COLO668 (cell line): ENCODE measurements around the gene ANGPTL8.
A peak's percentile ranks its signal among the peaks of the same experiment; 100 is the strongest.

Experiments
- DNase-seq: peaks from one replicate; lab custom pipeline; 2025; ENCODE audit not compliant: unreplicated experiment; lab: John Stamatoyannopoulos, UW

Gene ANGPTL8

GRCh38 chr19:11239377-11240000 lies at the start of gene ANGPTL8:
Gene ANGPTL8, plus strand, starts transcription at chr19:11239619. Its CDS starts 19 bp downstream, at chr19:11239638.
- DNase-seq: no peak

- no peak for DNase-seq
Observed at GRCh38 chr19:11190501-11190900, 48.9 kb upstream of the ANGPTL8 start.

GRCh38 chr19:11191273-11191755 lies 48.1 kb upstream of the ANGPTL8 start:
- DNase-seq: peak; percentile 25

GRCh38 chr19:11191934-11192333 lies 47.5 kb upstream of the ANGPTL8 start:
- DNase-seq: no peak

- DNase-seq: no peak
Observed at GRCh38 chr19:11192957-11193939, 46.2 kb upstream of the ANGPTL8 start.

GRCh38 chr19:11194173-11194572 lies 45.2 kb upstream of the ANGPTL8 start:
- no peak for DNase-seq

- no peak for DNase-seq
Observed at GRCh38 chr19:11194656-11195558, 44.5 kb upstream of the ANGPTL8 start.

GRCh38 chr19:11195681-11196080 lies 43.7 kb upstream of the ANGPTL8 start:
- DNase-seq: no peak

- peak; percentile 40 for DNase-seq
Observed at GRCh38 chr19:11196406-11197287, 42.8 kb upstream of the ANGPTL8 start.

GRCh38 chr19:11197291-11198174 lies 41.9 kb upstream of the ANGPTL8 start, which contains the start of gene KANK2:
Gene KANK2, minus strand, starts transcription at chr19:11197545. Its CDS starts 3,034 bp downstream, at chr19:11194511.
- DNase-seq: peak; percentile 95

- DNase-seq: no peak
Observed at GRCh38 chr19:11198175-11198534, 41.3 kb upstream of the ANGPTL8 start.

- DNase-seq: no peak
Observed at GRCh38 chr19:11198769-11199424, 40.5 kb upstream of the ANGPTL8 start.

- DNase-seq: no peak
Observed at GRCh38 chr19:11199517-11199916, 39.9 kb upstream of the ANGPTL8 start.

- DNase-seq: no peak
Observed at GRCh38 chr19:11200015-11200574, 39.3 kb upstream of the ANGPTL8 start.

- no peak for DNase-seq
Observed at GRCh38 chr19:11200931-11201330, 38.5 kb upstream of the ANGPTL8 start.

GRCh38 chr19:11201791-11202190 lies 37.6 kb upstream of the ANGPTL8 start:
- no peak for DNase-seq

- no peak for DNase-seq
Observed at GRCh38 chr19:11202488-11203193, 36.8 kb upstream of the ANGPTL8 start.
